Caco-2 (cell line): ENCODE measurements around the gene PPME1. TPM values are rescaled to one million over a fixed set of nuclear protein-coding genes. Genes with fewer than 3 reads are reported as not detected.

Experiments
- BruUV-seq: library from RNA; stranded (reverse); fragments of 400-500 nt; replicated peaks from 2 replicates; lab custom pipeline; 2021; lab: Mats Ljungman, UMichigan
- CTCF ChIA-PET: fragments of 300-600 bp; sonication (Branson Sonifier 250); formaldehyde crosslinking; loops from one replicate; lab custom pipeline; 2022; ENCODE audit warnings: antibody characterized with exemption; lab: Charles Lee
- POLR2A ChIA-PET: fragments of 300-600 bp; sonication (Branson Sonifier 250); formaldehyde crosslinking; loops from one replicate; lab custom pipeline; 2022; ENCODE audit warnings: antibody characterized with exemption; lab: Charles Lee
- DNase-seq, 2 experiments: peaks; one replicate each; pipeline versions ENCODE4 v3.0.0 to v3.0.0-alpha.2; 2020 to 2022
- H3K27me3 ChIP-seq: replicated peaks from 2 replicates; pipeline ENCODE4 v1.6.0; 2011; ENCODE audit warnings: low read length; ENCODE audit not compliant: control insufficient read depth, insufficient read depth
- H3K36me3 ChIP-seq: 2 replicates; pipeline ENCODE4 v1.5.1; 2011; ENCODE audit warnings: low read length; ENCODE audit not compliant: control insufficient read depth, insufficient read depth
- H3K4me1 ChIP-seq: fragments of 250-450 bp; sonication (Bioruptor Pico); 2 replicates; pipeline ENCODE4 v1.5.1; 2020; ENCODE audit warnings: mild to moderate bottlenecking
- H3K4me3 ChIP-seq: 2 replicates; pipeline ENCODE4 v1.5.1; 2011; ENCODE audit warnings: low read depth, mild to moderate bottlenecking, control low read depth, low read length
- H3K9me3 ChIP-seq: fragments of 250-450 bp; sonication (Bioruptor Pico); 2 replicates; pipeline ENCODE4 v1.5.1; 2020; ENCODE audit warnings: mild to moderate bottlenecking, moderate library complexity
- H3K27ac Mint-ChIP-seq: one replicate; pipeline ENCODE4 v1.8.0; 2022; ENCODE audit warnings: mixed read lengths; ENCODE audit not compliant: unreplicated experiment
- H3K27me3 Mint-ChIP-seq: one replicate; pipeline ENCODE4 v1.8.0; 2022; ENCODE audit warnings: mixed read lengths; ENCODE audit not compliant: insufficient read depth, unreplicated experiment
- H3K36me3 Mint-ChIP-seq: one replicate; pipeline ENCODE4 v1.8.0; 2022; ENCODE audit warnings: mild to moderate bottlenecking, mixed read lengths; ENCODE audit not compliant: insufficient read depth, unreplicated experiment
- H3K4me1 Mint-ChIP-seq: one replicate; pipeline ENCODE4 v1.8.0; 2022; ENCODE audit warnings: low read depth, mixed read lengths; ENCODE audit not compliant: unreplicated experiment
- H3K4me3 Mint-ChIP-seq: one replicate; pipeline ENCODE4 v1.8.0; 2022; ENCODE audit warnings: mild to moderate bottlenecking, moderate library complexity, mixed read lengths; ENCODE audit not compliant: unreplicated experiment
- H3K9me3 Mint-ChIP-seq: one replicate; pipeline ENCODE4 v1.8.0; 2022; ENCODE audit warnings: mixed read lengths; ENCODE audit not compliant: unreplicated experiment
- CTCF ChIP-seq, 2 experiments: fragments of 200-600 bp in 1 of 2; IDR thresholded peaks; 1 replicate in 1 of 2; 2 replicates in 1 of 2; pipeline versions ENCODE4 v1.5.1 to v1.8.0; 2011 to 2022; ENCODE audit warnings: antibody characterized with exemption in 1 of 2, control low read depth in 1 of 2, inconsistent platforms in 1 of 2, low read depth in 1 of 2, low read length in 1 of 2, mild to moderate bottlenecking in 1 of 2, moderate library complexity in 1 of 2; ENCODE audit not compliant: insufficient read depth in 1 of 2, severe bottlenecking in 1 of 2, unreplicated experiment in 1 of 2
- intact Hi-C: fragments of 100-400 bp; cut with micrococcal nuclease; formaldehyde crosslinking; loops from one replicate; pipeline ENCODE4 v1.10.0; 2022; ENCODE audit not compliant: unreplicated experiment
- total RNA-seq: library from RNA; stranded (reverse); gene quantifications from 2 replicates; pipeline ENCODE4 v1.2.3, GENCODE V29; 2022

The PPME1 gene
- total RNA-seq, 1 experiment from 2014 or later, result 109 TPM

DNA sequence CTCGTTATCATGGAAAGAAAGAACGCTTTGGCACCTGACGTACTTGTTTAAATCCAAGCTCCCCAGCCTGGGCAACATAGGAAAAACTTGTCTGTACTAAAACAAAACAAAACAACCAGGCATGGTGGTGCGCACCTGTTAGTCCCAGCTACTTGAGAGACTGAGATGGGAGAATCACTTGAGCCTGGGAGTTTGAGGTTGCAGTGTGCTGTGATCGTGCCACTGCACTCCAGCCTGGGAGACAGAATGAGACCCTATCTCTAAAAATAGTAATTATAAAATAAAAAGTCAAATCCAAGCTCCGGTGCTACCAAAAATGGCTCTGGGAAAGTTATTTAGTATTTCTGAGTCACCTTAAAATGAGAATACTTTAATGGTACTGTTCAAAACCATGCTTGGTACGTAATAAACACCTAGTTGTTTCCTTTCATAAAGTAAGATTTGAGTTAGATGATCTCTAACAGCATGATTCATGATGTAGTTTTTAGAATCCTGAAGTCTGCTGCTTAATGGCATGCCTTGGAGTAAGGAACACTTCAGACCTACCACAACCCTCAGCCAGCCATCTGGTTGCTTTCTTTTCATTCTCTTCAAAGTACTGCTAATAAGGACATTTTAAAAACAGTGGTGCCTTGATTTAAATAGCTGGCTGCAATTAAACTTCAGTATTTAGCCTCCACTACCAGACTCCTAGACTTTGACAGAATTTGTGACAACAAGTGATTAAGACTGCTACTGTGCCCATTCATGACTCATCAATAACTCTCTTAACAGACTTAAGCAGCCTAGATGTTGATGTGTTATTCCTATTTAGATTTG, 8.4 kb downstream of the PPME1 start:
- Mint-ChIP-seq H3K4me1 (peaks cover 18% of the 10 kb centered on the region), H3K36me3 (peaks cover 23% of the 10 kb centered on the region), H3K27me3 (no peaks in the 10 kb centered on the region), H3K4me3 (no peak overlapping the region), H3K9me3 (no peaks in the 10 kb centered on the region), H3K27ac (no peak overlapping the region)
- DNase-seq, result no peak
- no peaks in the 10 kb centered on the region for H3K9me3 ChIP-seq
- peaks cover 28% of the 10 kb centered on the region for H3K4me1 ChIP-seq
- H3K36me3 ChIP-seq, result no peaks in the 10 kb centered on the region
- POLR2A ChIA-PET, result no interaction called here
- intact Hi-C loops, result no loop called here
- BruUV-seq, result no TSS peak
- CTCF ChIA-PET, result interaction anchor here (0.6 kb wide), 1 partner anchor 58 kb away, joined by 4 read pairs; no protein-coding TSS in a partner anchor
- H3K4me3 ChIP-seq, result no peak overlapping the region
- no peak for TF ChIP-seq CTCF (IDR thresholded peaks at IDR 0.05; ENCODE audit: insufficient read depth in 1 of 2, low read depth in 1 of 2, low read length in 1 of 2, severe bottlenecking in 1 of 2, unreplicated experiment in 1 of 2)
- H3K27me3 ChIP-seq, result no peaks in the 10 kb centered on the region

DNA sequence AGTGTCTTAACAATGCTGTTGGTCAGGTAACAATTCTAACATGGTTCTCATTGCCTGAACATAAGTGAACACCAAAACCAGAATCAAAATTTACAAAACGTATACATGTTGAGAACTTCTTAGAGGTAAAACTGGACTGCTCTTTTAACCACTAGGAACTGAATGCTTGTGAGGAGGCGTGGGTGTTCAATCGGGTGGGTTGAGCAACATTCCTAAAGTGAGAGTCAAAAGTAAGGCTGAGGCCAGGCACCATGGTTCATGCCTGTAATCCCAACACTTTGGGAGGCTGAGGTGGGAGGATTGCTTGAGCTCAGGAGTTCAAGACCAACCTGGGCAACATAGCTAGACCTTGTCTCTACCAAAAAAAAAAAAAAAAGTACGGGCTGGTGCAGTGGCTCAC, 11.5 kb downstream of the PPME1 start:
- BruUV-seq, result no TSS peak
- Mint-ChIP-seq H3K36me3 (peaks cover 23% of the 10 kb centered on the region), H3K27ac (no peak overlapping the region), H3K9me3 (no peaks in the 10 kb centered on the region), H3K4me3 (no peak overlapping the region), H3K4me1 (peaks cover 29% of the 10 kb centered on the region), H3K27me3 (no peaks in the 10 kb centered on the region)
- no peak for DNase-seq
- H3K9me3 ChIP-seq, result no peaks in the 10 kb centered on the region
- H3K4me3 ChIP-seq, result no peak overlapping the region
- no peak for TF ChIP-seq CTCF (IDR thresholded peaks at IDR 0.05; ENCODE audit: insufficient read depth in 1 of 2, low read depth in 1 of 2, low read length in 1 of 2, severe bottlenecking in 1 of 2, unreplicated experiment in 1 of 2)
- intact Hi-C loops, result no loop called here
- CTCF ChIA-PET, result interaction anchor here (1.9 kb wide), 1 partner anchor 12 kb away, joined by 6 read pairs; the partner anchor contains the start of genes C2CD3 and PPME1
- H3K27me3 ChIP-seq, result no peaks in the 10 kb centered on the region
- peaks cover 17% of the 10 kb centered on the region for H3K4me1 ChIP-seq
- POLR2A ChIA-PET, result interaction anchor here (0.6 kb wide), 1 partner anchor 12 kb away, joined by 3 read pairs; the partner anchor contains the start of genes C2CD3 and PPME1
- H3K36me3 ChIP-seq, result no peaks in the 10 kb centered on the region

DNA sequence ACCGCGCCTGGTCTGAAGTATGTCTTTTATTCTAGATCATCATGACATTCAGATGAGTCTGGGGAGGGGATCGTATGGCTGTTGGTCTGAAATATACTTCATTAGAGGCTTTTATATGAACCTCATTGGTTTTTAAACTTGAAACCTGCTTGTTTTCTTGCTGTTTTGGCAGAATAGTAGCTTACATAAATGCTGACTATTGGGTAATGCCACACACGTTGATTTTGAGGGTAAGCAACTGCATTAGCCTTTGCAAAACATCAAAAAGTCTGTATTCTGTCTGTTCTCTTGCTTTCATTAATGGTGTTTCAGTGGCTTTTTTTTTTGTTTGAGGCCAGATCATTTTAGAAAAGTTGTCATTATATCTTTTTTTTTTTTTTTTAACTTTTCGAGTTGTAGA, 14.2 kb downstream of the PPME1 start:
- no peak overlapping the region for H3K4me3 Mint-ChIP-seq
- H3K27ac Mint-ChIP-seq, result no peak overlapping the region
- Histone ChIP-seq H3K4me3 (no peak overlapping the region), H3K9me3 (no peaks in the 10 kb centered on the region), H3K36me3 (no peaks in the 10 kb centered on the region), H3K27me3 (no peaks in the 10 kb centered on the region), H3K4me1 (peaks cover 9% of the 10 kb centered on the region)
- POLR2A ChIA-PET, result no interaction called here
- intact Hi-C loops, result no loop called here
- no peak for DNase-seq
- no TSS peak for BruUV-seq
- no peak for TF ChIP-seq CTCF (IDR thresholded peaks at IDR 0.05; ENCODE audit: insufficient read depth in 1 of 2, low read depth in 1 of 2, low read length in 1 of 2, severe bottlenecking in 1 of 2, unreplicated experiment in 1 of 2)
- no peaks in the 10 kb centered on the region for H3K9me3 Mint-ChIP-seq
- CTCF ChIA-PET, result no interaction called here
- peaks cover 13% of the 10 kb centered on the region for H3K4me1 Mint-ChIP-seq
- H3K36me3 Mint-ChIP-seq, result peaks cover 30% of the 10 kb centered on the region
- no peaks in the 10 kb centered on the region for H3K27me3 Mint-ChIP-seq
